GM18508 (cell line): ENCODE data around the gene SUCLA2.
"Not testable (repeated sequence)": the region's sequence is repeated elsewhere in the genome, so short reads cannot be mapped to it uniquely, and the experiment has no call there.

ENCODE experiments used
- ATAC-seq: cut with Tn5 transposase; IDR thresholded peaks from one replicate; pipeline ENCODE4 v1.9.1; 2021; ENCODE audit warnings: moderate number of reproducible peaks; ENCODE audit not compliant: insufficient read depth, unreplicated experiment

Gene SUCLA2

GRCh38 chr13:47999973-48000372, 1.1 kb downstream of the SUCLA2 start:
- no peak for ATAC-seq

GRCh38 chr13:47997384-47997783, 3.7 kb downstream of the SUCLA2 start:
- no peak for ATAC-seq

GRCh38 chr13:47991859-47992258, 9.2 kb downstream of the SUCLA2 start:
- ATAC-seq, result no peak

- ATAC-seq, result no peak
Measured at GRCh38 chr13:47990920-47991466, 10.1 kb downstream of the SUCLA2 start.

GRCh38 chr13:47990427-47990826, 10.6 kb downstream of the SUCLA2 start:
- ATAC-seq, result no peak

GRCh38 chr13:47983070-47983469, 18.0 kb downstream of the SUCLA2 start:
- no peak for ATAC-seq

- no peak for ATAC-seq
Measured at GRCh38 chr13:47976325-47976724, 24.7 kb downstream of the SUCLA2 start.

- ATAC-seq, result no peak
Measured at GRCh38 chr13:47964863-47965262, 36.2 kb downstream of the SUCLA2 start.

GRCh38 chr13:47962237-47962636, 38.8 kb downstream of the SUCLA2 start:
- ATAC-seq, result no peak

GRCh38 chr13:47959468-47960247, 41.4 kb downstream of the SUCLA2 start:
- no peak for ATAC-seq

GRCh38 chr13:47957073-47957472, 44.0 kb downstream of the SUCLA2 start:
- no peak for ATAC-seq

- ATAC-seq, result no peak
Measured at GRCh38 chr13:47955836-47956235, 45.2 kb downstream of the SUCLA2 start.

GRCh38 chr13:47949799-47950198, 51.3 kb downstream of the SUCLA2 start:
- ATAC-seq, result no peak

- no peak for ATAC-seq
Measured at GRCh38 chr13:47945738-47946137, 55.3 kb downstream of the SUCLA2 start.

GRCh38 chr13:47945146-47945545, 55.9 kb downstream of the SUCLA2 start:
- not testable (repeated sequence) for ATAC-seq

- no peak for ATAC-seq
Measured at GRCh38 chr13:47934371-47934770, 66.7 kb downstream of the SUCLA2 start.

- ATAC-seq, result no peak
Measured at GRCh38 chr13:47932950-47933923, 67.8 kb downstream of the SUCLA2 start.

GRCh38 chr13:47930649-47931165, 70.4 kb downstream of the SUCLA2 start:
- no peak for ATAC-seq

GRCh38 chr13:47929156-47929555, 71.9 kb downstream of the SUCLA2 start:
- ATAC-seq, result no peak

GRCh38 chr13:47917022-47917574, 84.0 kb downstream of the SUCLA2 start:
- ATAC-seq, result no peak
